ENCODE measurements around the gene PDYN.
A peak's percentile ranks its signal among the peaks of the same experiment; 100 is the strongest.
"Not testable (repeated sequence)": the region's sequence is repeated elsewhere in the genome, so short reads cannot be mapped to it uniquely, and the experiment has no call there.

The PDYN gene

DNA sequence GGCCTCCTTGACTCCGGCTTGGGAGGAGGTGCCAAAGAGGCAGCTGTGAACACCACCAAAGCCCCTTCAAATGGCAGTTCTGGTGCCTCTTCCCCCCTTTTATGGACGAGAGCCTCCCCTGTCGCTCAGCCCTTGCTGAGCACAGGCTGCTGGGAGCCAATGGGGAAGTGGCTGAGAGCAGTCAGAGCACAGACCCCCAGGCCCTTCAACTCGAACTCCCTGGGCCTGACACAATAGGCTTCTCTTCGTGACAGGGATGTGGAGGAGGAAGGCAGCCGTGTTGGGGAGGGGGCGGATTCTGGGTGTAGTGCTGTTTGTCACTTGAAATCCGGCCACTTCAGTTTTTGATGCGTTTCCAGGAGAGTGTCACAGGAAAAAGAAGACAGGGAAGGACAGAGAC is at the start of gene PDYN:
TSS of gene PDYN (minus strand) at position 73 of the 400 bp plus-strand sequence. CDS start 10,974 bp downstream, outside the sequence.
- no peak for DNase-seq

GRCh38 chr20:2042400-2042799 is 48.5 kb upstream of the PDYN start:
- DNase-seq, result no peak

DNA sequence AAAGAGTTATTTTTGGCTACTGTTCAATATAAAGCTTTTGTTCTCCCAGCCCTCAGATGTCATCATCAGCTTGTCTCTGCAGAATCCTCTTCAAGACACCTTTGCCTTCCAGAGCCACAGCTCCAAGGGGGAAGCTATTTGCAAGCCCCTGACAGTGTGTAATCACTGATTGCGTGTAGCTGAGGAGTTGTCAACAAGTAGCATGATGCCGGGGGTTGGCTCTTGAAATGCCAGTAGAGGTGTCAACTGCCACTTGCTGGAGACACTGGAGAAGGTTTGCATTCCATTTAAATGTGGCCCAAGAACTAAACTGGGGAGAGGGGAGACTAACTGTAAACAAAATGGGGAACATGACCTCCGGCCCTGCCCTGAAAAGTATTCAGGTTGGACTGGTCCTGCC is 44.3 kb upstream of the PDYN start:
- no peak for DNase-seq

DNA sequence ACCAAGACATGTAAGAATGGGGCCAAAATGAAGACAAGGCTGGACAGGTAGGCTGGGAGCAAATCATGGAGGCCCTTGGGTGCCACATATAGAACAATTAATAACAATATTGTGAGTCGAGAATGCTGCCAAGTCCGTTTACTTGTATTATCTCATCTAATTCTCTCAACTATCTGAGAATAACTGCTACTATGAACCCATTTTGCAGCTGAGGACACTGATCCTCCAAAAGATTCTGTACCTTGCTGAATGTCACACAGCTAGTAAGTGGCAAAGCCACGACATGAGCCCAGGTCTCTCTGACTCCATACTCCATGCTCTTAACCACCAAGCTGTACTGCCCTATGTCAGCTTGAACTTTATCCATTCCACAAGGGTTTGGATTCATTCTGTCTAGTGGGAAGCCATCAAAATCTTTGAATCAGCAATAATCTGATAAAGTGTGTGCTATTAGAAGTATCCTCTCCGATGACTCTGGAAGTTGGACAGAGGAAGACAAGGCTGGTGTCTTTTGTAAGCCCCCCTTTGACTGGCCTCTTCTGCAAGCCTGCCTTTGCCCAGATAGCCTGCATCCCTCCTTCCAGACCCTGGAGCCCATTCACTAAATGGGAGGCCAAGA is 43.5 kb upstream of the PDYN start:
- no peak for DNase-seq

DNA sequence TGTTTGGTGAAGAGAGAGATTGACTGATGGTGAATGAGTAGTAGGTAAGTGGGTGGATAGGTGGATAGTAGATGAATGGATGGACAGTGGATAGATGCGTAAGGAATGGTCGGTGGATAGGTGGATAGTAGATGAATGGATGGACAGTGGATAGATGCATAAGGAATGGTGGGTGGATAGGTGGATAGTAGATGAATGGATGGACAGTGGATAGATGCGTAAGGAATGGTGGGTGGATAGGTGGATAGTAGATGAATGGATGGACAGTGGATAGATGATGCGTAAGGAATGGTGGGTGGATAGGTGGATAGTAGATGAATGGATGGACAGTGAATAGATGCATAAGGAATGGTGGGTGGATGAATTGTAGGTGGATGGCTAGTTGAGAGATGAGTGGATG is 42.5 kb upstream of the PDYN start:
- DNase-seq, result not testable (repeated sequence)

DNA sequence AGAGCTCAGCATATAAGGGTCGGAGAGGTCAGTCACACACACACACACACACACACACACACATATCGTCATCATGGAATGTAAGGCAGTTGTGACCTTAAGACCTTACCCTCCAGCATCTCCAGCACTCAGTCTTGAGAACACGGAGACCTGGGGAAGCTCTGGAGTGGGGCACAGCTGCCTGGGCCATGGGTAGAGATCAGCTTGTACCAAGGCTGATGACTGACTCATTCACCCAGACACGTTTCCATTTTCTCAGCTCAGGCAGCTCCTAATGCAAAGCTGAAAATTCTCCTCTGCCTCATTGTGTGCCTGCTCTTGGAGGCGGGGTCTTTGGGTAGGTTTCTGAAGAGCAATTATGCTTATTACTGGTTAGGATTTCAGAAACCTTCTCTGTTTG is 38.3 kb upstream of the PDYN start:
- DNase-seq, result no peak

- DNase-seq, result no peak
Observed at GRCh38 chr20:2026514-2026913, 32.7 kb upstream of the PDYN start.

DNA sequence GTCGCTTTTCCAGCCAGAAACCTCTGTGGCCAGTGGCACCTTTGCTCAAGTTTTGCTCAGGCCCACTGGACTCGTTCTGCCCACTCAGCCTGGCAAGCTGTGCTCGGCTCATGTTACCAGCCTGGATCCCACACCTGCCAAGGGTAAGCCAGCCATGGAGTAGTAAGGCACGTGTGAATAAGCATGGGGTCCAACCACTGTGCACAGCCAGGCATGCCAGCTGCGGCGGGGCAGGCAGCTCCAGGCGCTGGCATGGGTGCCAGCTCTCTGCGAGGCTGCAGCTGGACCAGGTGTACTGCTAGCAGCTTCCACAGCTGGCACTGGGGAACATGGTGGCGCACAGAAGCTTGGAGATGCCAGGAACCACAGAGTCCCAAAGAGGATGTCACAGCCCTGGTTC is 32.1 kb upstream of the PDYN start:
- DNase-seq, result no peak

DNA sequence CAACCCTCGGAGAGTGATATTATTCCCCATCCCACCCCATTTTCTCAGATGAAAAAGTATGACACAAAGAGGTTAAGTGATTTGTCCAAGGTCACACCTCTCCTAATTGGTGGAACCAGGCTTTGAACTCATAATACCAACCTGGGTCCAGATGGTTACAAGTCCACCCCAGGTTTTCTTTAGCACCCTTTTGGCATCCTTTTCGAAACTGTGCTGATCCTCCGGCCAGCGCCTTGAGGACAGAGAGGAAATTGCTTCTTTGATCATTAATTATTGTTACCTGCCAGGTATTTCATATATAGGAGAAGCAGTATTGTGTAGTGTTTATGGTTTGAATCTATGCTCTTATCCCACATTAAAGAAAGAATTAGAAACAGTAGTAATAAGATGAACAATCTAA is 29.3 kb upstream of the PDYN start:
- DNase-seq, result no peak

DNA sequence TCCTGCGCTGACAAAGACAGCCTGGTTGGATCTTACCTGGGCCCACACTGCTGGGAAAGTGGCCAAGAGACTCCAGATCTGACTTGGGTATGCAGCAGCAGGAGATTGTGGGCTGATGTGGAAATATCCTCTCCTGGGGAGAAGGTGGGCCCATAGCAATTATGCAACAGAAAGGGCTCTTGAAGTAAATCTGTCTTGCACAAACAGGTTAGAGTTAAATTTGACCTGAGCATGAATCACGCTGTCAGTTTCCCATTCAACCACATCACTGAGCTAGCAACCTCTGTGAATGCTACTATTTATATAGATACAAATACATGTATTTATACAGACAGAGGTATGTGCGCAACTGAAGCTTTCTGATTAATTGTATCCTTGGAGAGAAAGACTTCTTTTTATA is 28.3 kb upstream of the PDYN start:
- DNase-seq, result no peak

GRCh38 chr20:2010533-2010932 is 16.7 kb upstream of the PDYN start:
- DNase-seq, result peak; percentile 57

- DNase-seq, result no peak
Observed at GRCh38 chr20:2006452-2007361, 12.8 kb upstream of the PDYN start.

DNA sequence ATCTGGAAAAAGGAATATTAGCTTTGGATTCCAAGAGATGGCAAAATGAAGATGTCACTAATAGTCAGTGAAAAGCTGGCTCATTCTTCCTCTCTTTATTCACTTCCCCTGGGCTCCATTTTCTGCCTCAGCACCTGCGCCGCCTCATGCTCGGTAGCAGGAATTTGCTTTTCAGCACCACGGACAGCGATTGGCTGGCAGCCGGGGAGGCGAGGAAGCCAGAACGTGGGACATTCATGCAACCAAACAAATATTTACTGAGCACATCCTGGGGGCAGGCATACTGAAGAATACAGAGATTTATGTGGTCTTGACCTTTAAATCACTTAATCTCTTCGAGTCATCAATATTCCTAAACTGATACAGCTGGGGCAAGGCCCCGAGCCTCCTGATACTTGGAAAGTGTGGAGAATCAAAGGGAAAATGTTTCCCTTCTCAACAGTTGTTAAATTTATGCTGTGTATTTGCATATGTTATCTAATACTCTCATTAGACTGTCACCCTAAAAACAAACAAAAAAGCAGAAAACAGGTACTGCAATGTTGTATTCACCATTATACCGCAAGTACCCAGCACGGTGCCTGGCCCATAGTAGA is 12.1 kb upstream of the PDYN start:
- no peak for DNase-seq

GRCh38 chr20:2005359-2005758 is 11.5 kb upstream of the PDYN start:
- DNase-seq, result no peak

DNA sequence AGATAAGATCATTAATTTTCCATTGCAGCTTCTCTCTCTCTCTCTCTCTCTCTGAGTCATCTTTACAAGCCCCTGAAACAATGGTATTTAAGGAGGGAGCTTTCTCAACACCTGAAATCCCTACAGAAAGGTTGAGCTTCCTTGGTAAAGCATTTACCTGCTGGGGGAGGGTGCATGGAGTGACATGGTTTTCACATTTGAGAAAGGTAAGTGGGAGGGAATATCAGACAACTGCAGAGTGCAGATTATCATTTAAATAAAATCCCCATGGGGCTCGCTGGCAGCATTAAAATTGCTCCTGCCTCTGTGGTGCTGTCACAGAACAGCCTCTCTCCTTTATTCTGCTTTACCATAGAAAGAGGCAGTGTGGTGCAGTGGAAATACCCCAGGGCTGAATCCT is 10.3 kb upstream of the PDYN start:
- DNase-seq, result no peak

DNA sequence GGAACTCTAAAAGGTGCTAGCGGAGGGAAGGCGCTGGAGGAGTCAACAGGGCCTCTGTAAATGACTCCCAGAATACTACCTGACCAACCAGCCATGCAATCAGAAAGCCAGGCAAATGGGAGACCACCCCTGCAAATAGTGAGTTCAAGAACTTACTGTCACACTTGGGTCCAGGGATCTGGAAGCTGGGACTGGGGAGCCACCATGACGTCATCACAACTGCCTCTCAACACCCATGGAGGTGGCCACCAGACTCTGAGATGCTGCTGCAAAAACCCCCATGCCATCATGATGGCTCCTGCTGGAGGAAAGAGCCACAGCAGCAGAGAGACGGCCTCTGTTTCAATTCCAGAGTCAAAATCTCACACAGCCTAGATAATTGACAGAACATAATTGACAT is 8.5 kb upstream of the PDYN start:
- DNase-seq, result no peak

GRCh38 chr20:2001119-2001518 is 7.3 kb upstream of the PDYN start:
- DNase-seq, result no peak

- no peak for DNase-seq
Observed at GRCh38 chr20:2000285-2000684, 6.4 kb upstream of the PDYN start.

DNA sequence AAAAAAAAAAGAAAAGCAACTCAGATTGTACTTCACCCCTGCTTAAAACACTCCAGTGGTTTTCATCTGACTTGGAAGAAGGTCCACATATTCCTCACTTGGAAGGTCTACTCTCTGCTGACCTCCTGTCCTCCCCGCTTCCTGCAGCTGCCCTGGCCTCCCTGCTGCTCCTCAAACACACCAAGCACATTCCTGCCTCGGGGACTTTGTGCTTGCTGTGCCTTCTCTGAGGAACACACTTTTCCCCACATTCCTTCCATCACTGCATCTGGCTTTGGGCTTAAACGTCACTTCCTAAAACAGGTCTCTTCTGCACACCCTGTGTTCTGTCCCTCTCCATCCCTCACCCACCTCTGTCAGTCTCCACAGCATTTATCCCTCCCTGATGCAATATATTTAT is 4.9 kb upstream of the PDYN start:
- no peak for DNase-seq

DNA sequence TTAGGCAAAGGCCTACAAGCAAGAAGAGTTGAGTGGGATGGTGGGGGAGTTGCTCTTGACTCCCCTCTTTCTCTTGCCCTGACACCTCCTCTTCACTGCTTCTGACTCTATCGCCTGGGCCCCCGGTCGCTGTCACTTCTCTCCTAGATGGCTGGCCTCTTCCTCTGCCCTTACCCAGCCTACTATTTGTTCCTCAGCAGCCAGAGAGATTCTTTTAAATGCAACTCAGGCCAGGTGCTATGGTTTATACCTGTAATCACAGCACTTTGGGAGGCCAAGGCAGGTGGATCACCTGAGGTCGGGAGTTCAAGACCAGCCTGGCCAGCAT is 4.3 kb upstream of the PDYN start:
- DNase-seq, result no peak

- no peak for DNase-seq
Observed at GRCh38 chr20:1997483-1998192, 3.8 kb upstream of the PDYN start.

DNA sequence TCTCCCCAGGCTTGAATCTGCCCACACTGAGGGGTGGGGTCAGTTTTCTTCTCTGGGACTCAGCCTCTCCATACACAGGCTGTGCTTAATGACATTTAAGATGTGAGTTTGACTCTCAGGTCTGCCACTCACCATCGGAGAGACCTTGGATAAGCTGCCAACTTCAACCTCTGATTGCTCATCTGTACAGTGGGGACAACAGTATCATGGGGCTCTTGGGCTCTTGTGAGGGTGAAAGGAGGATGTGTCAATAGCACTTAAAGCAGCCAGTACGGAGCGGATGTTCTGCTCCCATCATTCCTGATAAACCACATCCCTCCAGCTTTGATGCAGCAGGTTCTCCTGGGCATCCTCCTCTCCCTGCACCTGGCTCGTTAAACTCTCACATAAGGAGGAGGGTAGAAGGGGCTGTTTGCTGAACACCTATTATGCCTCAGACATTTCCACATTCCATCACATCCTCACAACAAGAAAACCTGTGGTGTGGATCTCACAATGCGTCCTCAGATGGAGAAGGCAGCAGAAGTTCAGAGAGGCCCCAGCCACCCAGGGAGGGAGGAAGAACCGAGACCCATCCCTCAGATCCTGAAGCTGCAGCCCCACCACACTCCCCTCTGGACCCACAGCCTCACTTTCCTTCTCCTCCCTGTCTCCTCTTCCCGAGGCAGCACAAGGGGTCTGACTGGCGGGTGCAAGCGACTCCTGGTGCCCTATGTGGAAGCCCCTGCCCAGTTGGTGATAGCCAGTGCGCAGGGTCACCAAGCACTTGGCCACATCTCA is 1.9 kb upstream of the PDYN start:
- no peak for DNase-seq

- no peak for DNase-seq
Observed at GRCh38 chr20:1994627-1995026, 769 bp upstream of the PDYN start.
